Stimulated activated CD4-positive, alpha-beta T cell treated with anti-CD3 and anti-CD28 coated beads, Interleukin-12 subunit alpha, Interleukin-12 subunit beta, amount 100 ng/mL, for 24 hours (primary cell): ENCODE data around the gene CRELD2.
"Not testable (repeated sequence)": the region's sequence is repeated elsewhere in the genome, so short reads cannot be mapped to it uniquely, and the experiment has no call there.

Source experiments
- DNase-seq, 2 experiments: peaks; one replicate each; pipeline ENCODE4 v3.0.0-alpha.2; 2020; ENCODE audit warnings: low read depth in 2 of 2

Gene CRELD2

GRCh38 chr22:49945042-49945794 lies 26.8 kb downstream of the CRELD2 start:
- not testable (repeated sequence) for DNase-seq

DNA sequence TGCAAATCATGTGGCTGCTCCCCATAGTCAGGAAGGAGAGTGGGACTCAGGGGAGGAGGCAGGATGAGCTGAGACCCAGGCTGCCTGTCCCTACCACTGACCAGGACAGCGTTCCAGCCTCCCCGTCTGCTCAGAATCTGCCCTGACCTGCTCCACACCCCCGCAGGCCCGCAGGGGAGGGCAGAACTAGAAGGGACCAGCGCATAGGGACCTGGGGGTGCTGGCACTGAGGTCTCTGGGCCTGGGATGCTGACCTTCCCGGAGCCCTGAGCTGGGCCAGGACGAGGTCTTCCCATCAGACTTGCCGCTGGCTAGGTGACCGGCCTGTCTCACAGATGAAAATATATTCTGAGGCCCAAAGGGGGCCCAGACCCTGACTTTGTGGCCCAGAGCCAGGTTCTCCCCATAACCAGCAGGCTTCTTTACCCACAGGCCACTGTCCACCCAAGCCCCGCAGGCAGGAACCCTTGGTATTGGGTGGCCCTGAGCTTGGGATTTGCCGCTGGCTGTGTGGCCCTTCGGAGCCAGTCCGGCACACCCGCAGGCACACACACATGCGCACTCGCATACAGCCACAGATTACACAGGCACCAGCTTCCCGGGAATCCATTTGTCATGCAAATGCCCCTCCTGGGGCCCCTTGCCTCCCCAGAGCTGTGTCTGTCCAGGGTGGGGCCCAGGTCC lies 28.3 kb downstream of the CRELD2 start:
- DNase-seq: no peak

DNA sequence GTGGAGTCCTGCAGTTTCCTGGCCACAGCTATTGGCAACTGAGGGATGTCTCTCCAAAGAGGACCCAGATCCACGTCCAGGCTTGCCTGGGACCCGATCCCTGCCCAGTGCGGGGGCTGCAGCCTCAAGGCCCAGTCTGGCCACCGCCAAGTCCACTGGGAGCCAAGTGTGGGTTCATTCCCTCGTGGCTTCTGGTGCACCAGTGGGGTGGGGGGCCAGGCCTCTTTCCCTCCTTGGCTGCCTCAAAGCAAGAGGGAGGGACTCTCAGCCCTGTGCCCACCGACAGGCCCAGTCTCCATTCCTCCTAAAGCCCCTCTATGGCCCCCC lies 28.8 kb downstream of the CRELD2 start:
- DNase-seq: no peak

DNA sequence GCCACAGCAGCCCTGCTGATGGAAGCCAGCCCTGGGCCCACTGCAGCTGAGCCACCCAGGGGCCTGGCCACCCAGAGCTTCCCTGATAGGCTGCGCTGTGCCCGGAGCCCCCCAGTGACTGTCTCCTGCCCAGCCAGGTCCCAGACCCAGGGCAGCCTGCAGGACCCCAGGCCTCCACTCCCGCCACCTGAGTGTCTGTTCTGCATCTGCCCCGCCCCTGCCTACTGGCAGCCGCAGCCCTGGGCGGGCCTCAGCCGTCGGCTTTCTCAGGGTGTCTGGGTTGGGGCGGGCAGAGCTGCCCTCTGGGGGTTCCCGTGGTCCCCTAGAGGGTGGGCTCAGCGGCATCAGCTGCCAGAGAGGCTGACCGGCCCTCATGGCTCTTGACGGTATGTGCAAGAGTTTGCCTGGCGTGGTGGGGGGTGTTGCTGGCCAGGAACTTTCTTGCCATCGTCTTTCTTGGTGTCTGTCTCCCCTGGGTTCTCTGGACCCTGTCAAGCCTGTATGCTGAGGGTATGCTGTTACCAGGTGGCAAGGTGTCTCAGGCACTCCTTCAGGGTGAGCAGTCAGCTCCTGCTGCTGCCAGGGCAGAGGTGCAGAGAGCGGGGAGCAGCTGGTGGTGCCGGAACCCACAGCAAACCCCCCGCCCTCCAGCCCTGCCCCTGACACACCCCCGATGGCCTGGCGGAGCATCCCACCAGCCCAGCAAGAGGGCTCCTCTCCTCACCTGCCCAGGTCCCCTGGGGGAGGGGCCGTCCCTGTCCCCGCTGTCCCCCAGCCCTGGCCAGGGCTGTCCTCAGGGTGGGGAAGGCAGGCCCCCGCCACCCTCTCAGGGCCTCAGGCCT lies 29.9 kb downstream of the CRELD2 start:
- DNase-seq: no peak

- DNase-seq: no peak
Measured at GRCh38 chr22:49948958-49949913, 30.8 kb downstream of the CRELD2 start.

GRCh38 chr22:49949914-49950292 lies 31.5 kb downstream of the CRELD2 start:
- DNase-seq: no peak

DNA sequence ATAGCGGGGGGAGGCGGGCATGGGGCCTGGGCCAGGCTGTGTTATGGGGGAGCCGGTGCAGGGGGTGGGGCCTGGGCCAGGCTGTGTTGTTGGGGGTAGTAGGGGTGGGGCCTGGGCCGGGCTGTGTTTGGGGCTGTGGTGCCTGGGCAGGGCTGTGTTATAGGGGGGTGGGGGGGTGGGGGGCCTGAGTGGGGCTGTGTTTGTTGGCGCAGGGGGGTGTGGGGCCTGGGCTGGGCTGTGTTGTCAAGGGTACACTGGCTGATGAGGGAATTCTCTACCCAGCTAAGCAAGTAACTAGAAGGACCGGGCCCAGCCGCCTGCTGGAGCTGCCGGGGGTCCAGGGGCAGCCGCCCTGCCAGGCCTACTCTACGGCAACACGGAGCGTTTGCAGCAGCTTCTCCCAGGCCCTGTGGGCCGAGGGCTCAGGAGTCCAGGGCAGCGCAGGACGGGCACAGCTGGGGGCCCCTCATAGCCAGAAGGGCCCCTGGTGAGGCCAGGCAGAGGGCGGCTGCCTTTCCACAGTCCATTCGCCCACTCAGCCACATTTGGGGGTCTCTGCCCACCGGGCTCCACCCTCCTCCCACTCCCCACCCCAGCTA lies 32.1 kb downstream of the CRELD2 start:
- DNase-seq: no peak

DNA sequence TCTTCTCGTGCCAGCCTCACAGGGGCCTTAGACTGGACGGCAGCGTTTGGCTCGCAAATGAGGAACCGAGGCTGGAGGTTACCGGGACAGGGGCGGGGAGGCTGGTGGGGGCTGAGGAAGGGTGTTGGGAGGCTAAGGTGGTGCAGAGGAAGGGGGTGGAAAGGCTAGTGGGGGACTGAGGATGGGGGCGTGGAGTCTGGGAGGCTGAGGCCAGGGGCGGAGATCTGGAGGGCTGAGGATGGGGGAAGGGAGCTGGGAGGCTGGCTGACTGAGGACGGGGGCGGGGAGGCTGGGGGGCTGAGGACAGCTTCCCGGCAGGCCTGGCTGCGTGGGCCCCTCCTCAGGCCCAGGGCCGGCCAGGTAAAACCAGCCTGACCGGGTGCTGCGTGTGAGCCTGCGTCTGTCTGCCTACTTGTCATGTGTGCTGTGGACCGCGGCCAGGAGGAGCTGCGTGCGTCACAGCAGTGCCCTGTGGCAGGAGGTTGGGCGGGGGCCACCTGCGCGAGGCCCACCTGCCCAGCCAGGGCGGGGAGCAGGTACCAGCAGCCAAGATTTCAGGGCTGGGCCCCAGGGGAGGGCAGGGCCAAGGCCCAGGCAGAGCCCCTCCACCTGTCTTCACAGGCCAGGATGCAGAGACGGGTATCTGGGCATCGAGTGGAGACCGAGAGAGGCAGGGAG lies 32.7 kb downstream of the CRELD2 start:
- no peak for DNase-seq

- DNase-seq: no peak
Measured at GRCh38 chr22:49951678-49951985, 33.2 kb downstream of the CRELD2 start.

GRCh38 chr22:49951986-49952896 lies 33.8 kb downstream of the CRELD2 start:
- DNase-seq: no peak

GRCh38 chr22:49953027-49953679 lies 34.7 kb downstream of the CRELD2 start:
- DNase-seq: no peak

DNA sequence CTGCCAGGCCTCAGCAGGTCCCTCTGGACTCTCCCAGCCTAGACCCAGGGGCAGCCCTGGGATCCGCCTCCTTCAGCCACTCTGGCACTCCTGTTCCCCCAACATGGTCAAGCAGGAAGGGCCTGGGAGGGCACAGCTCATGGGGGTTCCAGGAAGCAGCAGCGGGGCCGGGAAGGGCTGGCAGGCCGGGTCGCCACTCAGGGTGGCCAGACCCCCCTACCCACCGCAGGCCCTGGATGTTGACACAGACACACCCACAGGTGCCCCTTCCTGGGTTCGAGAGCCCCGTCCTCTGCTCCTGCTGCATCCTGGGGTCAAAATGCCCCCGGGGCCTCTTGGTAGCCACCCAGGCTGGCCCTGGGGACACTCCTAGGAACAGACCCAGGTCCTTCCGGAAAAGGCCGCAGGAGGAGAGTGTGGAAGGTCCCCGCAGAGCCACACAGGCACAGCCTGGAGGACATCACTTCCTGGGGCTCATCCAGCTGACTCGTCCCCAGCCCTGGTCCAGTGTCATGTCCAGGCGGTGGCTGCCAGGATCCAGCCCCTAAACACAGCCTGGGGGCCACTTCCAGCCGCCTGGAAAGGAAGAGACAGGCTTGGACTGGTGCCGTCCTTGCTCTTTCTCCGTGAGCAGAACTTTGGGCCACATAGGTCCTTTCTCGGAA lies 35.4 kb downstream of the CRELD2 start:
- DNase-seq: no peak

DNA sequence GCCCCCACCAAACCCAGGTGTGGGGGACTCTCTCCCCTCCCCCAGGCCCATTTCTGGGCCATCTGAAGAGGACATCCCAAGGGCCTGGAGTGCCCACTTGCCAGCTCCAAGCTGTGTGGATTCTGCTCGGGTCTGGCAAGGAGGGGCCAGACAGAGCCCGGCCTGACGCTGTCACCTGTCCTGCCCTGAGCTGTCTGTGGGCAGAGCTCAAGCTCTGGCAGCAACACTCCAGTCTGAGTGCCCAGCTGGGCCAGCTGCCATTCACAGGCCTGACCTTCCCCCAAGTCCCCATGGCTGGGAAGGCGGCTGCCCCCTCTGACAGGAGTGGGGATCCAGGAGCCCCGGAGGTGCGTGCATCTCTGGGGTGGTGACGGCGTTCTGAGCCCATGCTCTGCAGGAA lies 35.9 kb downstream of the CRELD2 start:
- no peak for DNase-seq

- DNase-seq: no peak
Measured at GRCh38 chr22:49954991-49955580, 36.7 kb downstream of the CRELD2 start.

GRCh38 chr22:49955581-49956417 lies 37.4 kb downstream of the CRELD2 start:
- DNase-seq: no peak

DNA sequence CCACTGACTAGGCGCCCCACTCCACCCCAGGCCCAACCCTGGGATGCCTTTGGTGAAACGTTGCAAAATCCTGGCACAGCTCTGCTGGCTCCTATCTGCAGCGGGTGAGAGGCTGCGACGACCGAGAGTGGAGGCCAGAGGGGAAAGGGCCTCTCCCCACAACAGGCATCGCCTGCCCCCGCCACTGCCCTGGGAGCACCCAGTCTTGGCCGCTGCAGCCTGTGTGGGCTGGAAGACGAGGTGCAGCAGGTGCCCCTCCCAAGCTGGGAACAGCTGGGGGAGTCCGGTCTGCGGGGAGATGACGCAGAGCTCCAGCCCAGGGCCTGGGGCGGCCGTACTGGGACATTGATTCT lies 38.0 kb downstream of the CRELD2 start:
- no peak for DNase-seq
